ENCODE measurements around the gene PTPN12. TPM values are rescaled to one million over a fixed set of nuclear protein-coding genes. Genes with fewer than 3 reads are reported as not detected.

Gene PTPN12
- total RNA-seq (10 to 100 TPM; 29.5 to 72.0 (median 52.4) TPM), polyA plus RNA-seq (10 to 100 TPM; 29.6 to 61.7 (median 55.7) TPM)
- long read RNA-seq, donor 1, partial matches to known transcripts = 5 of 9 reads
- long read RNA-seq, donor 1, other reads (novel, unspliced or antisense) = 0 of 9 reads
- long read RNA-seq, donor 2, partial matches to known transcripts = 10 of 12 reads
- long read RNA-seq, donor 2, other reads (novel, unspliced or antisense) = 0 of 12 reads
- long read RNA-seq, donor 3, partial matches to known transcripts = 0 of 4 reads
- long read RNA-seq, donor 3, other reads (novel, unspliced or antisense) = 0 of 4 reads
- long read RNA-seq, donor 4, partial matches to known transcripts = 3 of 7 reads
- long read RNA-seq, donor 4, other reads (novel, unspliced or antisense) = 4 of 7 reads
- long read RNA-seq, donor 5, transcript PTPN12-201 (18 exons, 3,406 nt) = major isoform, 6 of 10 reads
- long read RNA-seq, donor 5, partial matches to known transcripts = 2 of 10 reads
- long read RNA-seq, donor 5, other reads (novel, unspliced or antisense) = 1 of 10 reads
- long read RNA-seq, donor 6, partial matches to known transcripts = 2 of 2 reads
- long read RNA-seq, donor 6, other reads (novel, unspliced or antisense) = 0 of 2 reads
- long read RNA-seq, donor 7, partial matches to known transcripts = 15 of 15 reads
- long read RNA-seq, donor 7, other reads (novel, unspliced or antisense) = 0 of 15 reads
- long read RNA-seq, donor 8, partial matches to known transcripts = 21 of 24 reads
- long read RNA-seq, donor 8, other reads (novel, unspliced or antisense) = 0 of 24 reads
- long read RNA-seq, donor 9, partial matches to known transcripts = 5 of 8 reads
- long read RNA-seq, donor 9, other reads (novel, unspliced or antisense) = 0 of 8 reads
- long read RNA-seq, donor 10, partial matches to known transcripts = 13 of 15 reads
- long read RNA-seq, donor 10, other reads (novel, unspliced or antisense) = 0 of 15 reads

DNA sequence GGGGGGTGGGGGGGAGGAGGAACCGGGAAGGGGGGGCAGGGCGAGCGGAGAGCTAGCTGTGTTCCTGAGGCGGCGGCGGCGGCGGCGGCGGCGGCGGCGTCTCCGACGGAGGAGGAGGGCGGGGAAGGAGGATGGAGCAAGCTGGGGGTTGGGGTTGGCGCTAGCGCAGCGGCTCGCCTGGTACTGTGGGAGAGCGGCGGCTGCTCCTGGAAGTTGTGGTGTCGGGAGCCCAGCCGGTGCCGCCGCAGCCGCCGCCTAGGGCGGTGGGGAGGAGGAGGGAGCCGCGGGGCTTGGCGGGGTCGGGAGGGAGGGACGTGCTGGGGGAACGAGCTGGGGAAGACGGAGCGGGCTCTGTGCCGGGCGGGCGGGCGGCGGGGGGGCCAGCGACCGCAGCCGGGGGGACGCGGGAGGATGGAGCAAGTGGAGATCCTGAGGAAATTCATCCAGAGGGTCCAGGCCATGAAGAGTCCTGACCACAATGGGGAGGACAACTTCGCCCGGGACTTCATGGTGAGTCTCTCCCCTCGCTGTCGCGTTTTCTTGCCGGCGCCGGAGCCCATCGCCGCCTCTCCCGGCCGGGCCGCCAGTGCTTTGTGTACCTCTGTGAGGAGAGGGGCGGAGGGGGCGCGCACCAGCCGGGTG, at the start of gene PTPN12:
PTPN12 (plus strand) TSS at position 160 of the 642 bp plus-strand sequence; CDS start at position 412, 252 bp downstream.
- 0 to 1% (median 1%) methylated on average over 14 to 60 of the region's 64 CpGs; no CpG with 5 or more reads in 1 of the 4 donors for WGBS, 4 donors
- intact Hi-C loops (cut with DNase I) = no loop called here

DNA sequence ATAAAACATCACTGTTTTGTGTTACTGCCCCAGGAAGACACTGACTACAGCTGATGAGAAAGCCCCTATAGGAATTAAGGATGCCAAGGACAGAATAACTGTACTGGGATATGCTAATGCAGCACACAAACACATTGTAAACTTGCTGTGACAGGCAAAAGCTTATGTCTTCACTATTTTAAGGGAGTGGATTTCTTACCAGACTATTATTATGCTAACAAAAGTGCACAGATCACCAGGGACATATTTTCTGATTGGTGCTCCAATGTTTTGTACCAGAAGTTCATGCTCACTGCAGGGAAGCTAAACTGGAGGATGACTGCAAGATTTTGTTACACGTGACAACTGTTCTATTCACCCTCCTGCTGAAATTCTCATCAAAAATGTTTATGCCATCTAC, 48.1 kb upstream of the PTPN12 start:
- TF ChIP-seq, protein P1, sequence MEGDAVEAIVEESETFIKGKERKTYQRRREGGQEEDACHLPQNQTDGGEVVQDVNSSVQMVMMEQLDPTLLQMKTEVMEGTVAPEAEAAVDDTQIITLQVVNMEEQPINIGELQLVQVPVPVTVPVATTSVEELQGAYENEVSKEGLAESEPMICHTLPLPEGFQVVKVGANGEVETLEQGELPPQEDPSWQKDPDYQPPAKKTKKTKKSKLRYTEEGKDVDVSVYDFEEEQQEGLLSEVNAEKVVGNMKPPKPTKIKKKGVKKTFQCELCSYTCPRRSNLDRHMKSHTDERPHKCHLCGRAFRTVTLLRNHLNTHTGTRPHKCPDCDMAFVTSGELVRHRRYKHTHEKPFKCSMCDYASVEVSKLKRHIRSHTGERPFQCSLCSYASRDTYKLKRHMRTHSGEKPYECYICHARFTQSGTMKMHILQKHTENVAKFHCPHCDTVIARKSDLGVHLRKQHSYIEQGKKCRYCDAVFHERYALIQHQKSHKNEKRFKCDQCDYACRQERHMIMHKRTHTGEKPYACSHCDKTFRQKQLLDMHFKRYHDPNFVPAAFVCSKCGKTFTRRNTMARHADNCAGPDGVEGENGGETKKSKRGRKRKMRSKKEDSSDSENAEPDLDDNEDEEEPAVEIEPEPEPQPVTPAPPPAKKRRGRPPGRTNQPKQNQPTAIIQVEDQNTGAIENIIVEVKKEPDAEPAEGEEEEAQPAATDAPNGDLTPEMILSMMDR (IDR thresholded peaks at IDR 0.05) = no peak
- TF ChIP-seq POLR2A (IDR thresholded peaks at IDR 0.05) = no peak
- Histone ChIP-seq H3K9me3 (replicated peaks in 1 of 3) (no peaks in the 10 kb centered on the region), H3K4me1 (replicated peaks in 1 of 2) (no peaks in the 10 kb centered on the region), H3K27me3 (no peaks in the 10 kb centered on the region), H3K4me3 (no peak overlapping the region), H3K36me3 (replicated peaks in 1 of 2) (no peaks in the 10 kb centered on the region), H3K27ac (no peak overlapping the region)
- intact Hi-C loops (cut with DNase I) = no loop called here
- no peak for DNase-seq
- 43 to 76% (median 71%) methylated on average over 1 of the region's 1 CpG for WGBS, 4 donors

More for the DNA sequence above, at the start of gene PTPN12:
- peak in 2 of 7 donors; percentile 77 to 81 for DNase-seq
- Histone ChIP-seq H3K27ac (peak within 1 kb of the TSS; percentile 73 to 99 (median 94)), H3K9me3 (replicated peaks in 1 of 3) (no peaks in the 10 kb centered on the region), H3K27me3 (no peaks in the 10 kb centered on the region), H3K4me1 (replicated peaks in 1 of 2) (peaks cover 8 to 35% of the 10 kb centered on the region in 2 donors), H3K4me3 (peak within 1 kb of the TSS; percentile 76 to 92 (median 85)), H3K36me3 (replicated peaks in 1 of 2) (no peaks in the 10 kb centered on the region)
- TF ChIP-seq, protein P1 (IDR thresholded peaks at IDR 0.05) = no peak
- peak in 1 of 2 donors; percentile 15 for TF ChIP-seq POLR2A (IDR thresholded peaks at IDR 0.05)

DNA sequence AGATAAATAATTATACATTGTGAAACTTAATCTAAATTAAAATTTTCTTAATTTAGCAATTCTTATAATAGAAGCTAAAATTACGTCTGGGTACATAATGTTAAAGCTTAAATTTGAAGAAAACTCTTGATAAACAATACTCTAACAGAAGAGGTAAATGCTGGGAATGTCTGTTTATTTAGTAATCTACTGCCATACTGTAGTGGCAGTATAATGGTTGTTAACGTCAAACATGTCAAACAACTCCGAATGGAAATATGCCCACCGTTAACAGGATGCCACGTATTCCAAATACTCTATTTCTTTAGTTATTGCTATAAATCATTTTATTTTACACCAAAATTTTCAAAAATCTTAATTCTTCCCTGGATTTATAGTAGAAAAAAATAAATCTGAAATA, 40.0 kb upstream of the PTPN12 start:
- 90 to 92% (median 91%) methylated on average over 5 of the region's 5 CpGs for WGBS, 4 donors
- H3K27ac ChIP-seq = no peak overlapping the region
- intact Hi-C loops (cut with DNase I) = no loop called here
- no peaks in the 10 kb centered on the region for H3K27me3 ChIP-seq
- DNase-seq = no peak
- H3K4me1 ChIP-seq (replicated peaks in 1 of 2) = no peaks in the 10 kb centered on the region
- TF ChIP-seq POLR2A (IDR thresholded peaks at IDR 0.05) = no peak
- TF ChIP-seq, protein P1 (IDR thresholded peaks at IDR 0.05) = no peak
- no peaks in the 10 kb centered on the region for H3K9me3 ChIP-seq (replicated peaks in 1 of 3)
- no peak overlapping the region for H3K4me3 ChIP-seq
- no peaks in the 10 kb centered on the region for H3K36me3 ChIP-seq (replicated peaks in 1 of 2)
